HG03460 (cell line): Measurements from ENCODE around the gene PIAS3.

Source experiments
- ATAC-seq: cut with Tn5 transposase; IDR thresholded peaks from one replicate; pipeline ENCODE4 v1.9.1; 2021; ENCODE audit not compliant: unreplicated experiment

PIAS3 gene

GRCh38 chr1:145858901-145859490 lies at the start of gene PIAS3:
Gene PIAS3 (minus strand): TSS chr1:145859081. CDS start chr1:145858990, 91 bp downstream.
- ATAC-seq, result peak; percentile 83

- ATAC-seq, result no peak
These were observed 49.8 kb upstream of the PIAS3 start for GRCh38 chr1:145908653-145909052.

GRCh38 chr1:145906954-145907753 lies 48.3 kb upstream of the PIAS3 start:
- no peak for ATAC-seq

GRCh38 chr1:145901312-145902021 lies 42.6 kb upstream of the PIAS3 start:
- ATAC-seq, result no peak

GRCh38 chr1:145898756-145899155 lies 39.9 kb upstream of the PIAS3 start:
- no peak for ATAC-seq

- no peak for ATAC-seq
These were observed 39.1 kb upstream of the PIAS3 start for GRCh38 chr1:145897969-145898368.

- ATAC-seq, result no peak
These were observed 36.6 kb upstream of the PIAS3 start for GRCh38 chr1:145895471-145895870.

GRCh38 chr1:145893306-145894055 lies 34.6 kb upstream of the PIAS3 start:
- ATAC-seq, result no peak

GRCh38 chr1:145892486-145893087 lies 33.7 kb upstream of the PIAS3 start:
- ATAC-seq, result no peak

GRCh38 chr1:145891587-145892485 lies 33.0 kb upstream of the PIAS3 start:
- ATAC-seq, result no peak

GRCh38 chr1:145891143-145891542 lies 32.3 kb upstream of the PIAS3 start:
- no peak for ATAC-seq

- no peak for ATAC-seq
These were observed 30.8 kb upstream of the PIAS3 start for GRCh38 chr1:145889722-145890121.

GRCh38 chr1:145887631-145888030 lies 28.8 kb upstream of the PIAS3 start:
- ATAC-seq, result no peak

GRCh38 chr1:145886816-145887215 lies 27.9 kb upstream of the PIAS3 start:
- no peak for ATAC-seq

GRCh38 chr1:145886390-145886789 lies 27.5 kb upstream of the PIAS3 start:
- ATAC-seq, result no peak

GRCh38 chr1:145885738-145886287 lies 26.9 kb upstream of the PIAS3 start, which contains the start of gene ANKRD35:
Gene ANKRD35 (minus strand): TSS chr1:145885866. CDS start chr1:145885758, 108 bp downstream.
- ATAC-seq, result peak; percentile 100

- ATAC-seq, result no peak
These were observed 25.8 kb upstream of the PIAS3 start for GRCh38 chr1:145884675-145885074.

GRCh38 chr1:145879775-145880174 lies 20.9 kb upstream of the PIAS3 start:
- ATAC-seq, result no peak

GRCh38 chr1:145878724-145879123 lies 19.8 kb upstream of the PIAS3 start:
- ATAC-seq, result no peak
